Heart right ventricle (tissue), 16 donors: ENCODE data around the gene RFTN1. TPM values are rescaled to one million over a fixed set of nuclear protein-coding genes. Genes with fewer than 3 reads are reported as not detected.

Experiments
- ATAC-seq, 8 donors: fragments of 200-7000 bp; cut with Tn5 transposase; one replicate each; pipeline ENCODE4 v1.9.1; 2020; ENCODE audit warnings: mild to moderate bottlenecking in 8 of 8, moderate library complexity in 8 of 8, moderate number of reproducible peaks in 1 of 8
- DNase-seq, 2 donors: peaks; one replicate each; pipeline ENCODE4 v3.0.0-alpha.2; 2020
- H3K27ac ChIP-seq, 10 donors: fragments of 200-600 bp; sonication (generic) in 2 of 10; one replicate each; pipeline versions ENCODE4 v1.5.0 to v1.8.0; 2020 to 2022; ENCODE audit warnings: mild to moderate bottlenecking in 3 of 10
- H3K27me3 ChIP-seq, 7 donors: fragments of 200-600 bp; one replicate each; pipeline ENCODE4 v1.8.0; 2021 to 2022; ENCODE audit warnings: mild to moderate bottlenecking in 2 of 7
- H3K36me3 ChIP-seq, 9 donors: fragments of 200-600 bp; sonication (generic) in 1 of 9; one replicate each; pipeline versions ENCODE4 v1.5.0 to v1.8.0; 2020 to 2022; ENCODE audit warnings: mild to moderate bottlenecking in 2 of 9
- H3K4me1 ChIP-seq, 9 donors: fragments of 200-600 bp; sonication (generic) in 1 of 9; one replicate each; pipeline versions ENCODE4 v1.5.0 to v1.8.0; 2020 to 2022; ENCODE audit warnings: mild to moderate bottlenecking in 4 of 9
- H3K4me3 ChIP-seq, 10 donors: fragments of 200-600 bp; sonication (generic) in 2 of 10; one replicate each; pipeline versions ENCODE4 v1.5.0 to v1.8.0; 2020 to 2022; ENCODE audit warnings: mild to moderate bottlenecking in 7 of 10, moderate library complexity in 2 of 10
- H3K9me3 ChIP-seq, 11 donors: fragments of 200-600 bp in 10 of 11; sonication (generic) in 2 of 11; one replicate each; pipeline versions ENCODE4 v1.5.0 to v1.8.0; 2013 to 2022; ENCODE audit warnings: mild to moderate bottlenecking in 2 of 11, control low read depth in 1 of 11, moderate library complexity in 1 of 11
- CTCF ChIP-seq, 9 donors: fragments of 200-600 bp; sonication (generic) in 2 of 9; IDR thresholded peaks; one replicate each; pipeline versions ENCODE4 v1.5.0 to v1.8.0; 2021 to 2022; ENCODE audit warnings: antibody characterized with exemption in 9 of 9, mild to moderate bottlenecking in 5 of 9, moderate library complexity in 1 of 9
- WGBS, 2 donors: extraction: QIAGEN DNeasy Blood & Tissue Kit; methylation state at CpG; one replicate each; pipeline ENCODE4 v1.1.7; 2013; ENCODE audit warnings: inconsistent platforms in 1 of 2; 5-methylcytosine and 5-hydroxymethylcytosine counted together
- intact Hi-C, 10 donors: fragments of 100-400 bp; cut with DNase I; formaldehyde crosslinking; loops; one replicate each; pipeline versions ENCODE4 v1.11.1 to v1.14.2; 2022
- polyA plus RNA-seq, 2 donors: library from polyadenylated mRNA; stranded (reverse); fragments of 200-250 nt; gene quantifications; one replicate each; pipeline ENCODE4 v1.2.3, GENCODE V29; 2013
- total RNA-seq, 10 donors: library from RNA; stranded (reverse); fragmentation: NEBNext Ultra II Directional in 3 of 10; extraction: Animal tissue kit (Norgen Biotek cat#: 25700) in 3 of 10; gene quantifications; one replicate each; pipeline versions ENCODE4 v1.2.1 to v1.2.4, GENCODE V29; 2021 to 2023
- donor health status: Arrhythmogenic right ventricular cardiomyopathy.
- donor health status: ischemic (EF 13 %, LVEDD 7.1; RV severe dilation, severe dysfunction).
- donor health status: healthy with polysubstance abuse.
- donor health status: DM: no; HTN: yes; CAD: no.
- donor health status: DM: no; HTN: no; CAD: no.
- donor health status: ischemic (EF 25% LVEDD 6.9; RV normal size, moderate dysfunction).
- donor health status: ischemic (EF 25% LVEDD 5.7; RV mildly dilated, moderate dysfunction).
- donor health status: healthy.
- donor health status: DM: yes; HTN: yes; CAD: no.
- donor health status: Ischemic cardiomyopathy.
- donor health status: ischemic (EF 35%, LVEDD 5.7; RV mildly dilated, moderate dysfunction).
- donor health status: nonischemic (EF 11% LVEDD 7.7; RV severe dilation, severe dysfunction).
- donor health status: DM: yes; HTN: yes; CAD: no.
- donor health status: PGD.
- donor health status: ischemic (EF 29% LVEDD 5.4; RV normal size, mild dysfunction).
- donor health status: nonischemic (EF 23%, LVEDD 6.1; RV moderate dilation, normal function).

RFTN1 gene
- total and polyA plus RNA-seq, 12 donors = 17.4 to 32.2 (median 24.0) TPM

- TF ChIP-seq CTCF (IDR thresholded peaks at IDR 0.05) = no peak
- intact Hi-C loops = no loop called here
- peaks cover 0 to 18% (median 3%) of the 10 kb centered on the region in 11 donors for H3K9me3 ChIP-seq
- H3K4me1 ChIP-seq = peaks cover 0 to 9% (median 0%) of the 10 kb centered on the region in 9 donors
- no peak for DNase-seq
- no peak overlapping the region for H3K27ac ChIP-seq
- no peak for ATAC-seq
- H3K4me3 ChIP-seq = no peak overlapping the region
- WGBS, 2 donors = 92 to 96% methylated on average over 6 of the region's 6 CpGs
- peaks cover 0 to 92% (median 9%) of the 10 kb centered on the region in 9 donors for H3K36me3 ChIP-seq
- H3K27me3 ChIP-seq = no peaks in the 10 kb centered on the region
Measured at GRCh38 chr3:16328124-16328523, 185.4 kb downstream of the RFTN1 start.

- TF ChIP-seq CTCF (IDR thresholded peaks at IDR 0.05) = no peak
- 90% methylated on average over 15 of the region's 15 CpGs for WGBS, 2 donors
Measured at GRCh38 chr3:16326724-16327349, 186.7 kb downstream of the RFTN1 start.

GRCh38 chr3:16325850-16326249, 187.6 kb downstream of the RFTN1 start:
- H3K4me1 ChIP-seq = peaks cover 0 to 9% (median 0%) of the 10 kb centered on the region in 9 donors
- WGBS, 2 donors = 99 to 100% methylated on average over 4 of the region's 4 CpGs
- no peak for ATAC-seq
- H3K27ac ChIP-seq = no peak overlapping the region
- H3K36me3 ChIP-seq = peaks cover 0 to 97% (median 28%) of the 10 kb centered on the region in 9 donors
- DNase-seq = no peak
- H3K4me3 ChIP-seq = no peak overlapping the region
- no peak for TF ChIP-seq CTCF (IDR thresholded peaks at IDR 0.05)
- H3K27me3 ChIP-seq = no peaks in the 10 kb centered on the region
- peaks cover 0 to 2% (median 0%) of the 10 kb centered on the region in 11 donors for H3K9me3 ChIP-seq
- intact Hi-C loops = no loop called here

More at GRCh38 chr3:16326724-16327349, 186.7 kb downstream of the RFTN1 start:
- H3K4me1 ChIP-seq = peaks cover 0 to 9% (median 0%) of the 10 kb centered on the region in 9 donors
- H3K36me3 ChIP-seq = peaks cover 0 to 97% (median 18%) of the 10 kb centered on the region in 9 donors
- H3K4me3 ChIP-seq = no peak overlapping the region
- H3K27me3 ChIP-seq = no peaks in the 10 kb centered on the region
- intact Hi-C loops = no loop called here
- DNase-seq = no peak
- peaks cover 0 to 12% (median 3%) of the 10 kb centered on the region in 11 donors for H3K9me3 ChIP-seq
- no peak for ATAC-seq
- H3K27ac ChIP-seq = no peak overlapping the region

- no peak overlapping the region for H3K27ac ChIP-seq
- no peak overlapping the region for H3K4me3 ChIP-seq
- no peaks in the 10 kb centered on the region for H3K27me3 ChIP-seq
- no peak for DNase-seq
- intact Hi-C loops = no loop called here
- no peak for TF ChIP-seq CTCF (IDR thresholded peaks at IDR 0.05)
- peaks cover 0 to 22% (median 0%) of the 10 kb centered on the region in 9 donors for H3K4me1 ChIP-seq
- no peaks in the 10 kb centered on the region for H3K9me3 ChIP-seq
- no peak for ATAC-seq
- peaks cover 0 to 97% (median 37%) of the 10 kb centered on the region in 9 donors for H3K36me3 ChIP-seq
- WGBS, 2 donors = 96 to 98% methylated on average over 4 of the region's 4 CpGs
Measured at GRCh38 chr3:16323737-16324136, 189.8 kb downstream of the RFTN1 start.
